Right lobe of liver (tissue), 4 donors: ENCODE measurements around the gene IGFBP4.

Source experiments
- POLR2A ChIP-seq: fragments of 450-650 bp; IDR thresholded peaks from one replicate; pipeline ENCODE4 v1.6.1; 2017; ENCODE audit warnings: antibody characterized with exemption, mild to moderate bottlenecking
- TF ChIP-seq, protein P1 (sequence below), 4 donors: fragments of 200-600 bp in 3 of 4; fragments of 450-650 bp in 1 of 4; IDR thresholded peaks; one replicate each; pipeline versions ENCODE4 v1.5.1 to v1.8.0; 2016 to 2022; ENCODE audit warnings: antibody characterized with exemption in 4 of 4, mild to moderate bottlenecking in 2 of 4
- donor health status: DM: no; HTN: no; CAD: no.
- donor health status: DM: no; HTN: no; CAD: no.
- donor health status: DM: no; HTN: yes; CAD: no.

DNA sequence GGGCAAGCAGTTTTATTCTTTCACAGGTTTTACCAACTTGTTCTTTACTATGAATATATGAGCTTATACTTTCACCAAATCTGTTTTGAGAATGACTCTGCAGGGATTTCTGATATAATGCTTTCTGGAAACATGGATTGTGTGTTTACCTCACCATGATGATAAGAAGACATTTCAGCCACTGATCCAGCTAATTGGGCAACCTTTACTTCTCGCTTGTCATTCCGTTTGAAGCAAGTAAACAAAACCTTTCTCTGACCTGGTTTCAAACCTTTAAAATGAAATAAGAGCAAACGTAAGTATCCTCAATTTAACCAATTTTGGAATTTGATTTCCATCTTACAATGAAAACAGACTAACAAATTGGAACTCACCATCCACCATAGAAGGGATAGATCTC, 39.2 kb upstream of the IGFBP4 start:
- TF ChIP-seq, protein P1, sequence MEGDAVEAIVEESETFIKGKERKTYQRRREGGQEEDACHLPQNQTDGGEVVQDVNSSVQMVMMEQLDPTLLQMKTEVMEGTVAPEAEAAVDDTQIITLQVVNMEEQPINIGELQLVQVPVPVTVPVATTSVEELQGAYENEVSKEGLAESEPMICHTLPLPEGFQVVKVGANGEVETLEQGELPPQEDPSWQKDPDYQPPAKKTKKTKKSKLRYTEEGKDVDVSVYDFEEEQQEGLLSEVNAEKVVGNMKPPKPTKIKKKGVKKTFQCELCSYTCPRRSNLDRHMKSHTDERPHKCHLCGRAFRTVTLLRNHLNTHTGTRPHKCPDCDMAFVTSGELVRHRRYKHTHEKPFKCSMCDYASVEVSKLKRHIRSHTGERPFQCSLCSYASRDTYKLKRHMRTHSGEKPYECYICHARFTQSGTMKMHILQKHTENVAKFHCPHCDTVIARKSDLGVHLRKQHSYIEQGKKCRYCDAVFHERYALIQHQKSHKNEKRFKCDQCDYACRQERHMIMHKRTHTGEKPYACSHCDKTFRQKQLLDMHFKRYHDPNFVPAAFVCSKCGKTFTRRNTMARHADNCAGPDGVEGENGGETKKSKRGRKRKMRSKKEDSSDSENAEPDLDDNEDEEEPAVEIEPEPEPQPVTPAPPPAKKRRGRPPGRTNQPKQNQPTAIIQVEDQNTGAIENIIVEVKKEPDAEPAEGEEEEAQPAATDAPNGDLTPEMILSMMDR (IDR thresholded peaks at IDR 0.05) = no peak
- no peak for TF ChIP-seq POLR2A
